ENCODE data around the gene MAP2K3. TPM values are rescaled to one million over a fixed set of nuclear protein-coding genes. Genes with fewer than 3 reads are reported as not detected.
"Not testable (repeated sequence)": the region's sequence is repeated elsewhere in the genome, so short reads cannot be mapped to it uniquely, and the experiment has no call there.

The MAP2K3 gene
- total RNA-seq, 4 donors from 2014 or later, result 15.5 to 23.4 (median 21.3) TPM

GRCh38 chr17:21303441-21304065 is 19.0 kb downstream of the MAP2K3 start:
- TF ChIP-seq POLR2A (IDR thresholded peaks at IDR 0.05), result no peak
- no peak for TF ChIP-seq CTCF (IDR thresholded peaks at IDR 0.05)
- H3K36me3 ChIP-seq, result peaks cover 55 to 61% of the 10 kb centered on the region in 2 donors
- no peak overlapping the region for H3K4me3 ChIP-seq (replicated peaks in 1 of 3)
- H3K27ac ChIP-seq, result no peak overlapping the region
- no peaks in the 10 kb centered on the region for H3K4me1 ChIP-seq
- no peak for DNase-seq
- H3K27me3 ChIP-seq, result no peaks in the 10 kb centered on the region
- intact Hi-C loops (cut with DNase I), result no loop called here
- 86 to 90% methylated on average over 8 of the region's 8 CpGs for whole genome bisulfite sequencing, 2 donors
- no peaks in the 10 kb centered on the region for H3K9me3 ChIP-seq

GRCh38 chr17:21304091-21304490 is 19.6 kb downstream of the MAP2K3 start:
- WGBS, 2 donors, result 74 to 76% methylated on average over 9 of the region's 9 CpGs
- intact Hi-C loops (cut with DNase I), result no loop called here
- H3K36me3 ChIP-seq, result peaks cover 55 to 63% of the 10 kb centered on the region in 2 donors

GRCh38 chr17:21304551-21305151 is 20.1 kb downstream of the MAP2K3 start:
- 91 to 94% methylated on average over 12 to 15 of the region's 17 CpGs for WGBS, 2 donors
- H3K4me1 ChIP-seq; H3K9me3 ChIP-seq; H3K27me3 ChIP-seq; H3K4me3 ChIP-seq (replicated peaks in 1 of 3); H3K27ac ChIP-seq; intact Hi-C loops (cut with DNase I): not testable (repeated sequence)
- DNase-seq, result peak in 1 of 2 donors; percentile 1
- peaks cover 57 to 59% of the 10 kb centered on the region in 2 donors for H3K36me3 ChIP-seq

More at GRCh38 chr17:21304091-21304490, 19.6 kb downstream of the MAP2K3 start:
- no peak overlapping the region for H3K27ac ChIP-seq
- no peaks in the 10 kb centered on the region for H3K27me3 ChIP-seq
- DNase-seq, result no peak
- no peaks in the 10 kb centered on the region for H3K9me3 ChIP-seq
- no peaks in the 10 kb centered on the region for H3K4me1 ChIP-seq
- H3K4me3 ChIP-seq (replicated peaks in 1 of 3), result no peak overlapping the region
- TF ChIP-seq CTCF (IDR thresholded peaks at IDR 0.05) (no peak), POLR2A (IDR thresholded peaks at IDR 0.05) (no peak)

GRCh38 chr17:21305431-21306180 is 21.1 kb downstream of the MAP2K3 start:
- peaks cover 50 to 51% of the 10 kb centered on the region in 2 donors for H3K36me3 ChIP-seq
- H3K27me3 ChIP-seq; intact Hi-C loops (cut with DNase I); H3K9me3 ChIP-seq; H3K27ac ChIP-seq; H3K4me1 ChIP-seq; H3K4me3 ChIP-seq (replicated peaks in 1 of 3): not testable (repeated sequence)
- peak in 1 of 2 donors; percentile 2 for DNase-seq
- 92 to 93% methylated on average over 17 to 18 of the region's 20 CpGs for WGBS, 2 donors

- H3K27me3 ChIP-seq; H3K9me3 ChIP-seq; intact Hi-C loops (cut with DNase I); H3K4me3 ChIP-seq (replicated peaks in 1 of 3); H3K4me1 ChIP-seq; H3K27ac ChIP-seq: not testable (repeated sequence)
- H3K36me3 ChIP-seq, result peaks cover 39% of the 10 kb centered on the region in 2 donors
- DNase-seq, result peak in 1 of 2 donors; percentile 1
- WGBS, 2 donors, result 77 to 82% methylated on average over 8 of the region's 8 CpGs
Measured at GRCh38 chr17:21306611-21307272, 22.2 kb downstream of the MAP2K3 start.

- peaks cover 34 to 35% of the 10 kb centered on the region in 2 donors for H3K36me3 ChIP-seq
- WGBS, 2 donors, result 80 to 81% methylated on average over 5 of the region's 5 CpGs
Measured at GRCh38 chr17:21307273-21307625, 22.7 kb downstream of the MAP2K3 start.

GRCh38 chr17:21308931-21309381 is 24.4 kb downstream of the MAP2K3 start:
- peak in 1 of 2 donors; percentile 1 for DNase-seq
- H3K9me3 ChIP-seq; H3K27ac ChIP-seq; intact Hi-C loops (cut with DNase I); H3K27me3 ChIP-seq; H3K4me1 ChIP-seq; H3K4me3 ChIP-seq (replicated peaks in 1 of 3): not testable (repeated sequence)
- WGBS, 2 donors, result 96 to 98% methylated on average over 6 of the region's 6 CpGs
- peaks cover 18 to 20% of the 10 kb centered on the region in 2 donors for H3K36me3 ChIP-seq

More at GRCh38 chr17:21307273-21307625, 22.7 kb downstream of the MAP2K3 start:
- intact Hi-C loops (cut with DNase I); H3K4me3 ChIP-seq (replicated peaks in 1 of 3); H3K27me3 ChIP-seq; H3K27ac ChIP-seq; H3K9me3 ChIP-seq; H3K4me1 ChIP-seq; DNase-seq: not testable (repeated sequence)

- peak overlapping the region in 1 of 3 donors; percentile 45 for H3K27ac ChIP-seq
- not testable (repeated sequence) for H3K4me1 ChIP-seq; H3K9me3 ChIP-seq; DNase-seq; H3K27me3 ChIP-seq; H3K4me3 ChIP-seq (replicated peaks in 1 of 3)
- H3K36me3 ChIP-seq, result peaks cover 10 to 14% of the 10 kb centered on the region in 2 donors
- intact Hi-C loops (cut with DNase I), result loop anchor here (10.0 kb wide), 3 partner anchors 145 to 205 kb away; partner anchors contain the start of gene DHRS7B
- 75 to 83% methylated on average over 16 of the region's 16 CpGs for WGBS, 2 donors
Measured at GRCh38 chr17:21310061-21310765, 25.7 kb downstream of the MAP2K3 start.

- not testable (repeated sequence) for DNase-seq; H3K27me3 ChIP-seq; H3K9me3 ChIP-seq; H3K4me1 ChIP-seq; H3K4me3 ChIP-seq (replicated peaks in 1 of 3)
- intact Hi-C loops (cut with DNase I), result loop anchor here (10.0 kb wide), 3 partner anchors 144 to 204 kb away; partner anchors contain the start of gene DHRS7B
- 73 to 76% methylated on average over 14 to 15 of the region's 22 CpGs for WGBS, 2 donors
- H3K27ac ChIP-seq, result peak overlapping the region in 1 of 3 donors; percentile 45
- peaks cover 10 to 14% of the 10 kb centered on the region in 2 donors for H3K36me3 ChIP-seq
Measured at GRCh38 chr17:21310766-21311602, 26.5 kb downstream of the MAP2K3 start.
